Measurements from ENCODE around the gene PTPRZ1. TPM values are rescaled to one million over a fixed set of nuclear protein-coding genes. Genes with fewer than 3 reads are reported as not detected.

Gene PTPRZ1
- total RNA-seq, 1 experiment from 2014 or later: 74.2 TPM

GRCh38 chr7:122092964-122093797, 220.2 kb downstream of the PTPRZ1 start:
- Histone ChIP-seq H4K20me1 (ENCODE audit: control insufficient read depth, insufficient read depth, insufficient read length) (no peaks in the 10 kb centered on the region), H2BK20ac (ENCODE audit: low read depth, low read length, poor library complexity, severe bottlenecking) (no peak overlapping the region), H3K14ac (ENCODE audit: insufficient read depth, low read length) (no peak overlapping the region), H3K79me2 (ENCODE audit: insufficient read depth, low read length) (no peaks in the 10 kb centered on the region), H2BK5ac (ENCODE audit: insufficient read length, low read length) (no peak overlapping the region), H2AFZ (ENCODE audit: low read length) (no peak overlapping the region), H3K4me1 (ENCODE audit: insufficient read depth, low read length) (peaks cover 5% of the 10 kb centered on the region; the same call in 1 of the 2 replicates), H2BK120ac (ENCODE audit: low read depth, low read length, poor library complexity, severe bottlenecking) (no peak overlapping the region), H3K23me2 (ENCODE audit: insufficient read length, low read depth, low read length, poor library complexity, severe bottlenecking) (no peaks in the 10 kb centered on the region), H2AK5ac (ENCODE audit: insufficient read length, low read length) (no peak overlapping the region), H3K4ac (ENCODE audit: low read depth, low read length) (no peak overlapping the region), H3T11ph (ENCODE audit: low read length) (no peak overlapping the region), H3K4me2 (ENCODE audit: insufficient read depth, insufficient read length, low read length) (no peak overlapping the region), H3K27ac (ENCODE audit: insufficient read length, low read depth, low read length) (no peak overlapping the region), H3K9me3 (ENCODE audit: control insufficient read depth, low read depth, low read length) (no peaks in the 10 kb centered on the region), H2BK15ac (ENCODE audit: low read depth, low read length) (no peak overlapping the region), H3K56ac (ENCODE audit: insufficient read length, low read depth, low read length) (no peak overlapping the region), H4K91ac (ENCODE audit: insufficient read length, low read depth, low read length) (no peak overlapping the region), H4K8ac (replicated peaks; ENCODE audit: insufficient read length, low read depth, low read length) (no peak overlapping the region), H3K27me3 (ENCODE audit: insufficient read depth, low read length) (no peaks in the 10 kb centered on the region), H3K18ac (ENCODE audit: insufficient read length, low read depth, low read length) (no peak overlapping the region), H3K23ac (ENCODE audit: insufficient read length, low read depth, low read length) (no peak overlapping the region), H3K9ac (ENCODE audit: extremely low read depth, insufficient read length, low read length) (no peak overlapping the region), H4K5ac (ENCODE audit: insufficient read length, low read depth, low read length) (no peak overlapping the region), H3K79me1 (ENCODE audit: insufficient read depth, low read depth, low read length, poor library complexity, severe bottlenecking) (peaks cover 2% of the 10 kb centered on the region), H2BK12ac (ENCODE audit: insufficient read length, low read depth, low read length) (no peak overlapping the region)
- Mint-ChIP-seq H3K27me3 (ENCODE audit: low read depth) (no peaks in the 10 kb centered on the region), H3K9me3 (no peaks in the 10 kb centered on the region), H3K4me1 (peaks cover 18 to 29% of the 10 kb centered on the region in 2 experiments), H3K27ac (peak overlapping the region; percentile 50 to 66 (median 55); a peak in 6 of 7 replicates), H3K36me3 (ENCODE audit: insufficient read depth in 1 of 3, low read depth in 3 of 3) (peaks cover 26 to 80% (median 70%) of the 10 kb centered on the region in 3 experiments), H3K4me3 (no peak overlapping the region)
- peak; percentile 90 for TF ChIP-seq CTCF (conservative IDR thresholded peaks at IDR 0.05)
- peak; percentile 71 for DNase-seq
- no CpG with 5 or more reads among the region's 6 CpGs for WGBS (ENCODE audit: extremely low coverage, insufficient read length, low lambda C conversion rate)
